Renal cortex interstitium (tissue), 11 donors: Measurements from ENCODE around the gene MAN1A1. TPM values are rescaled to one million over a fixed set of nuclear protein-coding genes. Genes with fewer than 3 reads are reported as not detected.

Experiments used
- DNase-seq, 11 donors: peaks; one replicate each; pipeline ENCODE4 v3.0.0-alpha.2; 2013; ENCODE audit warnings: low read depth in 9 of 11, low spot score in 4 of 11; ENCODE audit errors: extremely low read depth in 1 of 11
- polyA plus RNA-seq, 3 donors: library from polyadenylated mRNA; unstranded; fragments of 120-200 nt; gene quantifications; one replicate each; pipeline ENCODE4 v1.2.1, GENCODE V29; 2013; ENCODE audit not compliant: insufficient read length in 3 of 3

MAN1A1 gene
- polyA plus RNA-seq, 3 donors: 78.0 to 94.4 (median 93.6) TPM

DNA sequence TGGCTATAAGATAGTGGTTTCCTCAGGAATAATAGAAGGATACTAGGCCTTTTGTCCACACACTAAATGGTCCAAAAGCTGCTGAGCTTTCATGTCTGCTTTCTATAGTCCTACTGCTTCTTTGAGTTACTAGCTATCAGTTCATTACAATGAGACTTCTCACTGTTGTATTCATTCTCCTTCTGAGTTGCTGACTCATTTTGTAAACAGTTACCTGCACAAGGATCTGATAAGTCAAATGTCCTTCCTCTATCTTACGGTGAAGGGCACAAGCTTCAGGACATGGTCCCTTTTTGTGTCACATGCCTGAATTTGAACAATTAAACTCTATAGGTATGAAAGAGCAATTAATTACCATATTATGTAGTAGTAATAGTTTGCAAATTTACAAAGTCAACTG is 90.5 kb downstream of the MAN1A1 start:
- no peak for DNase-seq

GRCh38 chr6:119257726-119258125 is 91.8 kb downstream of the MAN1A1 start:
- DNase-seq: no peak

GRCh38 chr6:119256978-119257462 is 92.5 kb downstream of the MAN1A1 start:
- DNase-seq: no peak

DNA sequence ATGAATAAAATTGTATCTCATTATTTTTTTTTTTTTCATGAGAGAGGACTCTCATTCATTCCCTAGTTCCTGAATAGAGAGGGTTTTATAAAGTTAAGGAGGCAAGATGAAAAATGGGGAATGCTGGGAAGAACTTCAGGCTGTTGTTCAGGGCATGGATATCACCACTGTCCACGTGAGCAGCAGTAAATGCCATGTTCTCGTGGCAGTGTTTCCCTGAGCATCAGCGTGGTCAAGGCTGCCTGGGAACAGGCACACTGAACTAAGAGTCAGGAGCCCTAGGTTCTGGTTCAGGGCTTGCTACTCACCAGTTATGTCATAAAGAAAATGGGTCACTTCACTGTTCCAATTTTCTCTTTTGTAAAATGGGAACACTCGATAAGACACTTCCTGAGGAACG is 93.2 kb downstream of the MAN1A1 start:
- no peak for DNase-seq

DNA sequence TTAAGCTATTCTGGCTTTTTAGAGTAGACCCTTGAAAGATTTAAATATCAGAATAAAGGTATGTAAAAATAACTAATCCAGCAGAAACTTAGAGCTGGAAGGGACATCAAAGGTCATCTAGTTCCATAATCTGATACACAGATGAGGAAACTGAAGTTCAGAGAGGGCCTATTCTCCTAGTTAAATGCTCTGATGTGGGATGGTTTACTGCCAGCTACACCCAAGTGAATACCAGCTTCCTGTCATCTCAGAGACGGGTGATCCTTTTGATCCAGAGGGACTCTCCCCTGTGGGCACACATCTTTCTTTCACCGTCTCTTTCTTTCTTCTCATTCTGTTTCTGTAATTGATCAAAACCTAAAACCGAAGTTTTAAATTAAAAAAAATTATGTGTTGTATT is 94.1 kb downstream of the MAN1A1 start:
- DNase-seq: no peak

GRCh38 chr6:119250036-119250435 is 99.5 kb downstream of the MAN1A1 start:
- DNase-seq: no peak

DNA sequence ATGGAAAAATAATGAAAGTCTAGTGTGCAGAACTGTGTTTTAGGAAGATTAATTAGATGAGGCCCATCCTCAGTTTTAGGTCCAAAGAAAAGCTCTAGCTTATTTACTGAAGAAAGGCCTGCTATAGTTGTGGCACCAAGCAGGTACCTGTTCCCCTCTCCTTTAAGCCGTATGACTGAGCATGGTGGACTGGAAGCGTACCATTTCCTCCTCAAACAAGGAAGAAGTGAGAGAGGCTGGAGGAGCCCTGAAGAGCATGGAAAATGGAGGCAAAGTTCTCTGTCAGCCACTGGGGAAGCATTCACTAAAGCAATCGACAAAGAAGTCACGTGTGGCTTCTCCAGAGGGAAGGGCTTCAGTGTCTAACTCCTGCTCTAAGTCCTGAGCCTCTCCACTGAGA is 100.2 kb downstream of the MAN1A1 start:
- no peak for DNase-seq

- no peak for DNase-seq
These were observed 102.1 kb downstream of the MAN1A1 start for GRCh38 chr6:119247504-119247903.

DNA sequence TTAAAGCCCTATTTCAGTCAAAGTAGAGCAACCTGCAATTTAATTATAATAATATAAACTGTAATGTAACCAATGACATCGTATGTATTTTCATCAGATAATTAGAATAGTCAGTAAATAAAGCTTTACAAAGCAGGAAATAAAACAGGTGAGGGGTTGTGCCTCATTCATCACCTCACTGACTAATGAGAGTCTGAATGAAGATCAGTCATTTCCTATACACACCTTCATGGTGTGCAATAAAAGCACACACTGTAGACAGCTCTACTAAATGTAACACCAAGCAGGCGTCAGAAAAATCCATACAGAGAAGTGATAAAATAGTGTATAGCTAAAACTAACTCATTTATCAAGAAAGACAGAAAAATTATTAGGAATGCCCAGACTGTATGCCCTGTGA is 105.9 kb downstream of the MAN1A1 start:
- no peak for DNase-seq

GRCh38 chr6:119243037-119243436 is 106.5 kb downstream of the MAN1A1 start:
- DNase-seq: no peak

DNA sequence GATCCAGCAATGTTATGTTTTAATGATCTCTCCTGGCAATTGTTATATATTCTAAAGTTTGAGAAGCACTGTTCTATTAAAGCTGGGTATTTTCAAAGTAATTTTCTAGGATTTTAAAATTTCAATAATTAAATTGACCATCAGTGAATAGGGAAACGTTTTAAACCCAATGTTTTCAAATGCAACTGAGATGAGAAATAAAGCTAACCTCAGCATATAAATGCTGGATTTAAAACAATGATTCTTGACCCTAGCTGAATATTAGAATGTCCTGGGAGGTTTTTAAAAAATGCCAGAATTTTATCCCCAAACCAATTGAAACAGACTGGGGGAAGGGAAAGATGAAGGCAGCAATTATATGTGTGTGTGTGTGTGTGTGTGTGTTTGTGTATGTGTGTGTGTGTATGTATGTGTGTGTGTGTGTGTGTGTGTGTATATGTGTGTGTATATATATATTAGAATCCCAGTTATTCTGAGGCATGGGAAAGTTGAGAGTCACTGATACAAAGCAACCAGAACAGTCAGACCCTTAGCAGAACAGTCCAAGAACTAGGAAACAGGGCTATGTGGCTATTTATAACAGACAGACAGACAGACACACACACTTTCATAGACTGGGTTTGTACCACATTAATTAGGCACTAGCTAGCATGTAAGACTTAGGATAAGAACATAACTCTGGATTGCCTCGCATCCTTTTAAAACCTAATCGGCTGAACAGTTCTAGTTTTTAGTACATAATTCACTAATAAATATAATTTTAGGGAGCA is 107.8 kb downstream of the MAN1A1 start:
- no peak for DNase-seq

DNA sequence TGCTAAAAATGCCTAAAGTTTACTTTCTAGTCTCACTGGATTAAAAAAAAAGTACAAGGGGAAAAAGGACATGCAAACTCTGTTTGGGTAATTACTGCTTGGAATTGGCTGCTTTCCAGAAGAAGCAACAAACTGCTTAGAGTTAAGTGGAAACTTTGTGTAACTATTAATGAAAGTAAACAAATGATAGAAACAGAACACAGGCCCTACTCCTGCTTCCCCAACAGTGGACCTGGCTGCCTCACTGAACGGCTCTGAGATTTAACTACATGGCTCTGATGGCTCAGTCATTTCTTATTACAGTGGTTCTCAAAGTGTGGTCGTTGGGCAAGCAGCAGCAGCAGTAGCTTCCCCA is 108.5 kb downstream of the MAN1A1 start:
- peak in 9 of 11 donors; percentile 22 to 81 (median 46) for DNase-seq

DNA sequence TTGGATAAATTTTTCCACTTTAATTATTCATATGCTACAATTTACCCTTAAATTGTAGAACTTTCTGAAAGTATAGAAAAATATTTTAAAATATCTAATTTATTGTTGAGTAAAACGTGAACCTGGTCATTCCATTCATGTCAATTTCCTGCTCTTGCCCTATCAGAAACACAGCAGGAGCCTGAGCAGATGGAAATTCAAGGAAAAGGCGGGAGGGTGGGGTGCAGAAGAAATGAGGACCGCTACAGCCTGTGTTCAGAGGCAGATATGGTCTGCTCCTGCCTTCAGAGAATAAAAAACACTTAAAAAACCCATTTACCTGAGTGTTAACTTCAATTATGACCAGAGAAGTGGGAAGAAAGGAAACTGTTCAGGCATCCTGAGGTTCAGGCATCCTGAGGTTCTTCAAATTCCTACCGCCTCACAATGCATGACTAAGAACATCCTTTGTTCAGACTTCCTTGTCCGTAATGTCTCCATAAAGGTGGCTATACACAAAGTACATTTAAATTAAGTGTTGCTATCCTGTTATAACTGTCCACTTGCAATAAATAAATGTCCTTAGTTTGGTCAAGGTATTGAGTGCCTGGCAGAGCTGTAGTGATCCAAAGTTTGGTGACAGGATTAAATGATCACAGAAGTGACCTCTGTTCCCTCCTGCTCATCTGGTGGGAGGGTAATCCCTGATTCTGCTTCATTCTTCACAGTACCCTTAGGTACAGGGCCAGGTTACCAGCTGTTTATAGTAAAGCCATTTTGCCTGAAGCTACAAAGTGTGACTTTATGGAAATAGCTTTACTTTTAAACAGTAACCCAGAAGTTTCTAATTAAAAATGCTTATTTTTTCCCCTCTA is 109.1 kb downstream of the MAN1A1 start:
- peak in 5 of 11 donors; percentile 5 to 11 (median 9) for DNase-seq

DNA sequence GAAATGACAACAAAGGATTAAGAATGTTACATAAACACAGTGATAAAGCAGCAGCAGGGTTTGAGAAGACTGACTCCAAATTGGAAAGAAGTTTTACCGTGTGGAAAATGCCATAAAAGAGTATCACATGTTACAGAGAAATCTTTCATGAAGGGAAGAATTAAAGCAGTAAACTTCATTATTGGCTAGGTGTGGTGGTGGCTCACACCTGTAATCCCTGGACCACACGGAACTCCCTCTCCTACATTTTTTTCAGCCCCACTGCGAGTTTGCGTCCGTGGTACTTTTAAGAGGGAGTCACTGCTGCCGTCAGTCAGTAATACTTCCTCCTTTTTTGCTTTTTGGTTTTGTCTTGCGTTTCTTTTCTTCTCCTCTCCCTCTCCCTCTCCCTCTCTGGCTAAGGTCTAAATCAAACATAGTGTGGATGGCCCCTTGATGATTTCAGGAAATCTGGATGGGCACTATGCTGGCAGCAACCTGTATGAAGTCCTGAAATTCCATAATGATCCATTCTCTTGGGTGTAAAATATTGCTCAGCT is 112.3 kb downstream of the MAN1A1 start:
- no peak for DNase-seq

DNA sequence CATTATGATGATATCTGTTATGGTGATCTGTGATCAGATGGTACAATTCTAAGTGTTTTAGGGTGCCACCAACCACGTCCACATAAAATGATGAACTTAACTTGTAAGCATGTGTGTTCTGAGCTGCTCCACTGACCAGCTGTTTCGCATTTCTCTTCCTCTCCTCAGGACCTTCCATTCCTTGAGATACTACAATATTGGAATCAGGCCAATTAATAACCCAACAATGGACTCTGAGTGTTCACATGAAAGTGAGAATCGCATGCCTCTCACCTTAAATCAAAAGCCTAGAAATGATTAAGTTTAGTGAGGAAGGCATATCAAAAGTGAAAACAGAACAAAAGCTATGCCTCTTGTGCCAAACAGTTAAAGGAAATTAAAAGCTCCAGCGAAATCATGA is 114.6 kb downstream of the MAN1A1 start:
- DNase-seq: no peak

- DNase-seq: no peak
These were observed 115.1 kb downstream of the MAN1A1 start for GRCh38 chr6:119234457-119234856.

DNA sequence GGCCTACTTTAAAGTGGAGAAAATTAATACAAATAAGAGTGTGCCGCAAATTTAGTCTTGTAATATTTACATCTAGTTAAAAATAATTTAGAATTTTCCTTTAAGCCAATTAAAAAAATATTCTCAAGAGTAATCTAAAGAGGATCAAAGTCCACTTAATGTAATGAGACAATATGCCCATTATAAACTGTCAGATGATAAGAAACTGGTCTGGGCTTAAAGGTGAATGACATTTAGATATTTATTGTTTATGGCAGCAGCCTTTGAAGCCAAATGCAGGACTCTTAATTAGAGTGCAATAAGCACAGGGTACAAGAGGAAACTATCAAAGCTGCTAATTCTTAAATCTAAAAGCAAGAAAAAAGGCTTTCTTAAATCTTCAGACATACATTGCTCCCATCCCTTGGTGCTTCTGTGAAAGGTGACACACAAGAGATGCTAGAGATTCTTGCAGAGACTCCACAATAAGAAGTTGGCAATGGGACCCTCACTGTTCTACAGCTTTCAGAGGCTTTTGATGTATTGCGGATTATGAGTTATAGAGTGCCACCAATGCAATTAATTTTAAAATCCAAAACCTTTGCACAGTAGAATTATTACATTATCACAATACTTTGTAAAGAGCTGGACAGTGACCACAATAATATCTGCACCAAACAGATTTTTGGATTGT is 116.1 kb downstream of the MAN1A1 start:
- no peak for DNase-seq

GRCh38 chr6:119231394-119231793 is 118.2 kb downstream of the MAN1A1 start:
- DNase-seq: no peak

DNA sequence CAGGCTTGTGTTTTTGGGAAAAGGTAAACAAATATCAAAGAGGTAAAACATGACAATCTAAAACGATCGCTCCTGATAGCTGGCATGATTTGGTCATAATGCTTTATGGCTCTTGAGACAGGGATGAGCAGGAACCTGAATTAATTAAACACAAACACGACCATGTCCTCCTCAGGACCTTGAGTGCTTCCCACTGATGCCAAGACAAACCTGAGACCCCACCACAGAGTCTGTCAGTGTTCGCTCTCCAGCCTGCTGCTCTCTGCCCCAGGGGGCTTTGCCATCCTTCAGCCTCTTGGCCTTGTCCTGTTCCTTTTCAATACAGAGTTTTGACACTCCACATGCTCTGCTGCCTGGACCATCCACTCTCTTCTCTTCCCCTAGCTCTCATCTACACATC is 119.4 kb downstream of the MAN1A1 start:
- DNase-seq: no peak

- no peak for DNase-seq
These were observed 122.2 kb downstream of the MAN1A1 start for GRCh38 chr6:119227377-119227776.
